SK-N-SH (cell line): ENCODE measurements around the gene BAZ1A.

Source experiments
- JUND ChIP-seq: IDR thresholded peaks from 2 replicates; pipeline ENCODE4 v1.4.0; 2012
- RAD21 ChIP-seq: IDR thresholded peaks from 2 replicates; pipeline ENCODE4 v1.6.1; 2012; ENCODE audit warnings: mild to moderate bottlenecking, low read length
- TF ChIP-seq, protein P1 (sequence below): fragments of 150-350 bp; IDR thresholded peaks from 2 replicates; pipeline ENCODE4 v1.6.1; 2017; ENCODE audit warnings: antibody characterized with exemption, low read length, low read depth, borderline replicate concordance

DNA sequence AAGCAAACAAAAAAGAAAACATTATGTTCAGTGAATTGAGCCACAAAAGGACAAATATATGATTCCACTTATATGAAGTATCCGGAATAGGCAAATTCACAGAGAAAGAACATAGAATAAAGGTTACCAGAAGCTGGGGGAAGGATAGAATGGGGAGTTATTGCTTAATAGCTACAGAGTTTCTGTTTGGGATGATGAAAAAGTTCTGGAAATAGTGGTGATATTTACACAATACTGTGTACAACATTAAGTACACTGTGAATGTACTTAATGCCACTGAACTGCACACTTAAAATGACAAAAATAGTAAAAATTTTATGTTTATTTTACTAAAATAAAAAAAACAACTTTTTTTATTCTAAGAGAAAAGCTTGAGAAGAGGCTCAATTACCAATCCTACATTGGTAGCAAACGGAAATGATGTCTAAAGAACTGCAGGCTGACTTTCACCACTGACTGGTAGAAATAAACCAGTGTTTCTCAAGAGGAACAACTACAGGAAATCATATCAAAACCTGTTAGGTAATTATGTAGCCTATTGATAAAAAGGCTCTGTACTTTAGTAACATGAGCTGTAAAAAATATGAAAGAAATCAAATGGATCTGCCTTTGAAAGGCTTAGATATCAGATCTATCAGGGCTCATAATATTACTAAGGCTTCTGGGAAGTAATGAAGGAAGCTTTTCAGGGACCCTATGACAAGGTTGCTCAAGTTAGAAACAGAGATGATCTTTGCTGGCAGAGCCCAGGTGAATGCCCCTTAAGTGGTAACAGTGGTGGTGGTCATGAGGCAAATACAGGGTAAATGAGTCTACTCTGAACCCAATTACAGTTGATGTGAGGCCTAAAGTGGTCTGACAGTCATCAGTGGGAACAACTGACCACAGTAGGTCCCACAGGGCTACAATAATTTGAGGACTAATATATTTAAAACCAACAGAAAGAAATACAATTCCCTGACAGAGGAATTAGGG, 41.3 kb downstream of the BAZ1A start:
- TF ChIP-seq, protein P1, sequence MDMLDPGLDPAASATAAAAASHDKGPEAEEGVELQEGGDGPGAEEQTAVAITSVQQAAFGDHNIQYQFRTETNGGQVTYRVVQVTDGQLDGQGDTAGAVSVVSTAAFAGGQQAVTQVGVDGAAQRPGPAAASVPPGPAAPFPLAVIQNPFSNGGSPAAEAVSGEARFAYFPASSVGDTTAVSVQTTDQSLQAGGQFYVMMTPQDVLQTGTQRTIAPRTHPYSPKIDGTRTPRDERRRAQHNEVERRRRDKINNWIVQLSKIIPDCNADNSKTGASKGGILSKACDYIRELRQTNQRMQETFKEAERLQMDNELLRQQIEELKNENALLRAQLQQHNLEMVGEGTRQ: no peak
- TF ChIP-seq JUND (no peak), RAD21 (no peak)
